RWPE2 (cell line): ENCODE measurements around the gene PRAMEF12.

Experiments used
- ATAC-seq: fragments of 200-7000 bp; cut with Tn5 transposase; 3 replicates; pipeline ENCODE4 v1.9.1; 2021; ENCODE audit warnings: low read depth
- DNase-seq: peaks from one replicate; pipeline ENCODE4 v3.0.0-alpha.2; 2020; ENCODE audit warnings: low spot score
- H3K27ac ChIP-seq: fragments of 450-650 bp; 2 replicates; pipeline ENCODE4 v1.5.1; 2017; ENCODE audit warnings: mild to moderate bottlenecking; ENCODE audit not compliant: poor library complexity, severe bottlenecking
- H3K27me3 ChIP-seq: fragments of 250-450 bp; sonication (Bioruptor Pico); 2 replicates; pipeline ENCODE4 v1.5.1; 2021; ENCODE audit warnings: mild to moderate bottlenecking, moderate library complexity; ENCODE audit not compliant: insufficient read depth, poor library complexity, severe bottlenecking
- H3K36me3 ChIP-seq: fragments of 250-450 bp; sonication (Bioruptor Pico); 2 replicates; pipeline ENCODE4 v1.5.1; 2020; ENCODE audit warnings: low read depth, mild to moderate bottlenecking, moderate library complexity
- H3K4me1 ChIP-seq: fragments of 250-450 bp; sonication (Bioruptor Pico); 2 replicates; pipeline ENCODE4 v1.5.1; 2021; ENCODE audit warnings: mild to moderate bottlenecking, moderate library complexity; ENCODE audit not compliant: insufficient read depth, poor library complexity, severe bottlenecking
- H3K4me3 ChIP-seq: fragments of 250-450 bp; sonication (Bioruptor Pico); 2 replicates; pipeline ENCODE4 v1.5.1; 2021; ENCODE audit warnings: mild to moderate bottlenecking, moderate library complexity; ENCODE audit not compliant: severe bottlenecking
- H3K9me3 ChIP-seq: fragments of 250-450 bp; sonication (Bioruptor Pico); 2 replicates; pipeline ENCODE4 v1.5.1; 2021; ENCODE audit warnings: mild to moderate bottlenecking, moderate library complexity; ENCODE audit not compliant: severe bottlenecking
- TF ChIP-seq, protein P1 (sequence below): fragments of 450-650 bp; IDR thresholded peaks from one replicate; pipeline ENCODE4 v1.5.1; 2017; ENCODE audit warnings: mild to moderate bottlenecking, moderate library complexity; ENCODE audit not compliant: poor library complexity, severe bottlenecking

Gene PRAMEF12

GRCh38 chr1:12764016-12764415, 9.5 kb upstream of the PRAMEF12 start:
- peaks cover 13% of the 10 kb centered on the region for H3K27me3 ChIP-seq
- TF ChIP-seq, protein P1, sequence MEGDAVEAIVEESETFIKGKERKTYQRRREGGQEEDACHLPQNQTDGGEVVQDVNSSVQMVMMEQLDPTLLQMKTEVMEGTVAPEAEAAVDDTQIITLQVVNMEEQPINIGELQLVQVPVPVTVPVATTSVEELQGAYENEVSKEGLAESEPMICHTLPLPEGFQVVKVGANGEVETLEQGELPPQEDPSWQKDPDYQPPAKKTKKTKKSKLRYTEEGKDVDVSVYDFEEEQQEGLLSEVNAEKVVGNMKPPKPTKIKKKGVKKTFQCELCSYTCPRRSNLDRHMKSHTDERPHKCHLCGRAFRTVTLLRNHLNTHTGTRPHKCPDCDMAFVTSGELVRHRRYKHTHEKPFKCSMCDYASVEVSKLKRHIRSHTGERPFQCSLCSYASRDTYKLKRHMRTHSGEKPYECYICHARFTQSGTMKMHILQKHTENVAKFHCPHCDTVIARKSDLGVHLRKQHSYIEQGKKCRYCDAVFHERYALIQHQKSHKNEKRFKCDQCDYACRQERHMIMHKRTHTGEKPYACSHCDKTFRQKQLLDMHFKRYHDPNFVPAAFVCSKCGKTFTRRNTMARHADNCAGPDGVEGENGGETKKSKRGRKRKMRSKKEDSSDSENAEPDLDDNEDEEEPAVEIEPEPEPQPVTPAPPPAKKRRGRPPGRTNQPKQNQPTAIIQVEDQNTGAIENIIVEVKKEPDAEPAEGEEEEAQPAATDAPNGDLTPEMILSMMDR: no peak
- no peak overlapping the region for H3K4me3 ChIP-seq
- no peak overlapping the region for H3K27ac ChIP-seq
- H3K4me1 ChIP-seq: no peaks in the 10 kb centered on the region
- H3K9me3 ChIP-seq: no peaks in the 10 kb centered on the region
- no peaks in the 10 kb centered on the region for H3K36me3 ChIP-seq
- ATAC-seq (no peak), DNase-seq (no peak)

DNA sequence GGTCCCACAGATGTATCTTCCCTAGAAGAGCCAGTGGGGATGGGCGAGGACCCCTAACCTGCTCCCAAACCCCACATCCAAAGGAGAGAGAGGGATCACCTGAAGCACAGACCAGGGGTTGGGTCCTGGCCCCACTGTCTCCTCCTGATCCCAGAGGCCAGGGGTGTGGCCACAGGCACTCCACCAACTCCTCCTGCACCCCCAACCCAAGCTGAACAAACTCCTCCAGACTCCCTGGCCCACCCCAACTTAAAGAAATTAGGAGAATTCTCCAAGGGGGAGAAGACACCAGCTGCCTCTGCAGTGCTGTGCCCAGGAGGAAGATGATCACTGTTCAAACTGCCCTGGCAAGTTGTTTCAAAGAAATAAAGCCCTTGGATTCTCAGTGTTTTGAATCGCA, 4.5 kb upstream of the PRAMEF12 start:
- DNase-seq: no peak

DNA sequence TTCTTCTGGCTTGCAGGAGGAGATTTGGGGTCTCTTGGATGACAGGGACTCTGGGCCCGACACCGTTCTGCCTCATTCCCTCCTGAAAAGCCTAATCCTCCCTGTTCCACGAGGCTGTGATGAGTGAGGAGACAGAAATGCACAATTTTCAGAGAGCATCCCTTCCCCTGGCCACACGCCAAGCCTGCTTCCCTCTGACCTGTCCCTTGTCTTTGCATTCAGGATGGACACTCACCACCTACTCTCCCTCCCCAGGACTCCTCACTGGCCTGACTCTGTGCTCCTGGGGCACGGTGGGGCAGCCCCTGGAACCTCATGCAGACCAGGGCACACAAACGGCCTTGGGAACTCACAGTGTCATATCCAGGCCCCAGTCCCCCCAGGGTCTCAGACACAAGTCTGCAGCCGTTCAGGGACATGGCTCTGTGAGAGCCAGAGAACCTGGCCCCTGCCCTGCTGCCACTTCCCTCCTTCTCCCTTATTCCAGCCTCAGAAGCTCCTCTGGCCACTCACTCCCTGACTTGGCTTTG, 3.5 kb upstream of the PRAMEF12 start:
- TF ChIP-seq, protein P1: no peak
- peaks cover 2% of the 10 kb centered on the region for H3K9me3 ChIP-seq
- ATAC-seq (no peak), DNase-seq (no peak)
- peaks cover 13% of the 10 kb centered on the region for H3K27me3 ChIP-seq
- no peaks in the 10 kb centered on the region for H3K36me3 ChIP-seq
- no peak overlapping the region for H3K27ac ChIP-seq
- H3K4me3 ChIP-seq: no peak overlapping the region
- no peaks in the 10 kb centered on the region for H3K4me1 ChIP-seq

More for the DNA sequence above, 4.5 kb upstream of the PRAMEF12 start:
- no peak overlapping the region for H3K4me3 ChIP-seq
- TF ChIP-seq, protein P1: no peak
- H3K4me1 ChIP-seq: no peaks in the 10 kb centered on the region
- H3K27ac ChIP-seq: no peak overlapping the region
- H3K9me3 ChIP-seq: peaks cover 2% of the 10 kb centered on the region
- no peaks in the 10 kb centered on the region for H3K36me3 ChIP-seq
- H3K27me3 ChIP-seq: peaks cover 13% of the 10 kb centered on the region
- ATAC-seq: no peak

- TF ChIP-seq, protein P1: no peak
- no peaks in the 10 kb centered on the region for H3K4me1 ChIP-seq
- no peak for DNase-seq
- H3K9me3 ChIP-seq: peaks cover 2% of the 10 kb centered on the region
- H3K4me3 ChIP-seq: no peak overlapping the region
- no peak for ATAC-seq
- no peaks in the 10 kb centered on the region for H3K36me3 ChIP-seq
- H3K27ac ChIP-seq: no peak overlapping the region
- H3K27me3 ChIP-seq: peaks cover 13% of the 10 kb centered on the region
These were observed 2.9 kb upstream of the PRAMEF12 start for GRCh38 chr1:12770620-12771019.

DNA sequence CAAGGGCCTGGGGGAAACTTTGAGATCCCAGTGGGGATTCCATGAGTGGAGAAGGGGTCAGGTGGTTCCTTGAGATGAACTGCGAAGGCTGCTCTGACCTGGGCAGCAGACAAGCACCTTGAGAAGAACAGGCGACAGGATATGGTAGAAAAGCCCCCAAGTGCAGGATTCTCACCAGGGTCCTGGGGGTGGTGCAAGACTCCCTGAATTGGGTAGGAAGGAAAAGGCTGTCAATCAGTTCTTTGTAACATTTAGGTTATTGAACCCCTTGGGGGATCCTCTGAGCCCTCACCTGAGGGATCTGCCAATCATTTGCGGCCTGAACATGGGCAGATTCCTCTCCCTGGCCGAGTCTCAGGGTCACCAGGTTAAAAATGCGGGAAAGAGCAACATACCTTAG, 2.4 kb upstream of the PRAMEF12 start:
- TF ChIP-seq, protein P1: no peak
- peaks cover 13% of the 10 kb centered on the region for H3K27me3 ChIP-seq
- H3K27ac ChIP-seq: no peak overlapping the region
- H3K9me3 ChIP-seq: peaks cover 2% of the 10 kb centered on the region
- no peaks in the 10 kb centered on the region for H3K4me1 ChIP-seq
- no peak overlapping the region for H3K4me3 ChIP-seq
- ATAC-seq (no peak), DNase-seq (no peak)
- H3K36me3 ChIP-seq: no peaks in the 10 kb centered on the region
